SU-DHL-6 (cell line): ENCODE data around the gene PI4KA.

Source experiments
- H2AFZ ChIP-seq: fragments of 200-600 bp; sonication (generic); 2 replicates; pipeline ENCODE4 v1.6.1; 2014; ENCODE audit warnings: low read depth, mild to moderate bottlenecking, moderate library complexity, mixed read lengths, antibody characterized with exemption, low read length; ENCODE audit not compliant: severe bottlenecking
- H3F3A ChIP-seq: fragments of 200-600 bp; shearing (Covaris generic); 2 replicates; pipeline ENCODE4 v1.6.0; 2016; ENCODE audit warnings: antibody characterized with exemption, mild to moderate bottlenecking; ENCODE audit not compliant: insufficient read depth
- H3K27ac ChIP-seq: fragments of 200-600 bp; sonication (generic); 2 replicates; pipeline ENCODE4 v1.5.1; 2016; ENCODE audit warnings: low read depth, mild to moderate bottlenecking, low read length, moderate library complexity, mixed read lengths
- H3K27me3 ChIP-seq: fragments of 200-600 bp; sonication (generic), shearing (Covaris generic); 2 replicates; pipeline ENCODE4 v1.6.0; 2014; ENCODE audit warnings: mild to moderate bottlenecking, low read length
- H3K36me3 ChIP-seq: fragments of 200-600 bp; sonication (generic); 2 replicates; pipeline ENCODE4 v1.6.1; 2014; ENCODE audit warnings: mild to moderate bottlenecking, low read length, mixed read lengths
- H3K4me2 ChIP-seq: fragments of 300-600, 200-600 bp; shearing (Covaris generic), sonication (generic); 2 replicates; pipeline ENCODE4 v1.6.0; 2014; ENCODE audit warnings: low read length, low read depth, mild to moderate bottlenecking; ENCODE audit not compliant: poor library complexity, severe bottlenecking
- H3K4me3 ChIP-seq: fragments of 200-600 bp; sonication (generic); 2 replicates; pipeline ENCODE4 v1.5.1; 2014; ENCODE audit warnings: antibody characterized with exemption, low read length, mild to moderate bottlenecking, mixed read lengths; ENCODE audit not compliant: insufficient read depth, poor library complexity, severe bottlenecking
- H3K79me2 ChIP-seq: fragments of 200-600 bp; sonication (generic); 2 replicates; pipeline ENCODE4 v1.6.1; 2014; ENCODE audit warnings: mild to moderate bottlenecking, low read length, moderate library complexity; ENCODE audit not compliant: insufficient read depth
- H3K9ac ChIP-seq: fragments of 200-600 bp; sonication (generic); 2 replicates; pipeline ENCODE4 v1.7.0; 2014; ENCODE audit warnings: mild to moderate bottlenecking, low read length
- H3K9me2 ChIP-seq: fragments of 200-600 bp; sonication (generic); replicated peaks from 2 replicates; pipeline ENCODE4 v1.6.1; 2014; ENCODE audit warnings: low read length; ENCODE audit not compliant: insufficient read depth
- H3K9me3 ChIP-seq: fragments of 200-600 bp; sonication (generic); 2 replicates; pipeline ENCODE4 v1.6.1; 2014; ENCODE audit warnings: low read length, mixed read lengths; ENCODE audit not compliant: insufficient read depth
- H4K20me1 ChIP-seq: fragments of 200-600 bp; sonication (generic); 2 replicates; pipeline ENCODE4 v1.6.1; 2014; ENCODE audit warnings: low read depth, mild to moderate bottlenecking, antibody characterized with exemption, low read length, moderate library complexity, mixed read lengths
- CTCF ChIP-seq: fragments of 200-600 bp; sonication (generic); IDR thresholded peaks from one replicate; pipeline ENCODE4 v1.5.1; 2017; ENCODE audit warnings: antibody characterized with exemption, mild to moderate bottlenecking, low read length, moderate library complexity; ENCODE audit not compliant: insufficient read depth, poor library complexity, severe bottlenecking
- EZH2phosphoT487 ChIP-seq: fragments of 200-600 bp; sonication (generic), shearing (Covaris generic); conservative IDR thresholded peaks from 2 replicates; pipeline ENCODE4 v1.6.1; 2018; ENCODE audit warnings: mild to moderate bottlenecking, antibody characterized with exemption, low read length, moderate library complexity, mixed read lengths

Gene PI4KA

GRCh38 chr22:20749453-20749852, 109.2 kb downstream of the PI4KA start:
- Histone ChIP-seq H4K20me1 (no peaks in the 10 kb centered on the region), H3K27ac (peak overlapping the region; percentile 88), H3K4me2 (peak overlapping the region; percentile 40)

GRCh38 chr22:20748731-20749428, 109.7 kb downstream of the PI4KA start:
- peak overlapping the region; percentile 88 for H3K27ac ChIP-seq
- H3K4me2 ChIP-seq, result peak overlapping the region; percentile 40
- no peaks in the 10 kb centered on the region for H3K9me2 ChIP-seq
- H2AFZ ChIP-seq, result no peak overlapping the region
- H3K79me2 ChIP-seq, result no peaks in the 10 kb centered on the region
- H4K20me1 ChIP-seq, result no peaks in the 10 kb centered on the region
- H3K4me3 ChIP-seq, result no peak overlapping the region
- H3F3A ChIP-seq, result no peaks in the 10 kb centered on the region
- no peaks in the 10 kb centered on the region for H3K9me3 ChIP-seq
- no peaks in the 10 kb centered on the region for H3K27me3 ChIP-seq
- TF ChIP-seq CTCF (no peak), EZH2phosphoT487 (no peak)
- H3K36me3 ChIP-seq, result no peaks in the 10 kb centered on the region
- H3K9ac ChIP-seq, result peak overlapping the region; percentile 36; the same call in 1 of the 2 replicates

More at GRCh38 chr22:20749453-20749852, 109.2 kb downstream of the PI4KA start:
- Histone ChIP-seq H3K36me3 (no peaks in the 10 kb centered on the region), H3K9me2 (no peaks in the 10 kb centered on the region), H2AFZ (no peak overlapping the region), H3K27me3 (no peaks in the 10 kb centered on the region), H3K9me3 (no peaks in the 10 kb centered on the region), H3K9ac (peak overlapping the region; percentile 36; the same call in 1 of the 2 replicates), H3K79me2 (no peaks in the 10 kb centered on the region), H3K4me3 (no peak overlapping the region), H3F3A (no peaks in the 10 kb centered on the region)
- TF ChIP-seq CTCF, result no peak
- no peak for TF ChIP-seq EZH2phosphoT487

GRCh38 chr22:20748082-20748481, 110.5 kb downstream of the PI4KA start:
- peak overlapping the region; percentile 70 for H3K27ac ChIP-seq
- no peak overlapping the region for H3K4me2 ChIP-seq
- H3K9me2 ChIP-seq, result no peaks in the 10 kb centered on the region
- no peaks in the 10 kb centered on the region for H3F3A ChIP-seq
- no peaks in the 10 kb centered on the region for H3K36me3 ChIP-seq
- H4K20me1 ChIP-seq, result no peaks in the 10 kb centered on the region
- no peak overlapping the region for H2AFZ ChIP-seq
- no peaks in the 10 kb centered on the region for H3K79me2 ChIP-seq
- no peak overlapping the region for H3K4me3 ChIP-seq
- no peaks in the 10 kb centered on the region for H3K27me3 ChIP-seq
- no peak overlapping the region for H3K9ac ChIP-seq
- no peaks in the 10 kb centered on the region for H3K9me3 ChIP-seq
- TF ChIP-seq CTCF, result no peak
- TF ChIP-seq EZH2phosphoT487, result no peak
